T-helper 17 cell (primary cell): ENCODE measurements around the gene VWA2. TPM values are rescaled to one million over a fixed set of nuclear protein-coding genes. Genes with fewer than 3 reads are reported as not detected.

Experiments
- ATAC-seq: fragments of 150-1000 bp; cut with Tn5 transposase; 2 replicates; pipeline ENCODE4 v1.10.0; 2021; ENCODE audit warnings: mild to moderate bottlenecking, moderate library complexity
- DNase-seq, 3 donors: peaks; one replicate each; pipeline versions ENCODE4 v3.0.0 to v3.0.0-alpha.2; 2020 to 2021
- H3K9me3 ChIP-seq: one replicate; pipeline ENCODE4 v1.7.0; 2013; ENCODE audit warnings: low read length, mild to moderate bottlenecking; ENCODE audit not compliant: control insufficient read depth, poor library complexity, severe bottlenecking
- H3K27ac Mint-ChIP-seq: one replicate; pipeline ENCODE4 v1.8.0; 2022; ENCODE audit warnings: mild to moderate bottlenecking, moderate library complexity, mixed read lengths
- H3K27me3 Mint-ChIP-seq: one replicate; pipeline ENCODE4 v1.8.0; 2022; ENCODE audit warnings: mixed read lengths
- H3K36me3 Mint-ChIP-seq: one replicate; pipeline ENCODE4 v1.8.0; 2022; ENCODE audit warnings: low read depth, mixed read lengths
- H3K4me1 Mint-ChIP-seq: one replicate; pipeline ENCODE4 v1.8.0; 2022; ENCODE audit warnings: mild to moderate bottlenecking, mixed read lengths
- H3K4me3 Mint-ChIP-seq: one replicate; pipeline ENCODE4 v1.8.0; 2022; ENCODE audit warnings: mild to moderate bottlenecking, moderate library complexity, mixed read lengths
- total RNA-seq, 4 donors: library from RNA in 2 of 4; stranded (reverse) in 2 of 4; gene quantifications; one replicate each; pipeline ENCODE4 v1.2.3 and lab custom pipeline; 2022 to 2026

Gene VWA2
- total RNA-seq, 2 donors from 2014 or later: not detected

DNA sequence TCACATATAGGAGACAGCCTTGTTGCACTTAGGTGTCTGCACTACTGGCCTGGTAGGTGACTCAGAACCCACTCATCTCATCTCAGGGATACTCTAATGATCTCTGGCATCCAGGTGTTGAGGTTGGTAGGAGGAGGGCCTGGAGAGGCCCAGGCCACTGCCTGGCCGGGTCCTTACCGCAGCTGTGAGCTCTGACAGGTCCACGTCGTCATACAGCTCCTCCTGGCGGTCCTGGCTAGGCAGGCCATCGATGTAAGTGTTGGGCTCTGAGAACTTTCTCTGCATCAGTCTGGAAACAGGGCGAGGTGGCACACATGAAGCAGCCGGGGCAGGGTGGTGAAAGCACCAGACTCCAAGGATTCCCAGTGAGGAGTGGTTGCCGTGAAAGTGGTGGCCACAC lies 62.1 kb downstream of the VWA2 start:
- ATAC-seq (no peak), DNase-seq (no peak)
- Mint-ChIP-seq H3K36me3 (peaks cover 4% of the 10 kb centered on the region), H3K27ac (no peak overlapping the region), H3K27me3 (no peaks in the 10 kb centered on the region), H3K4me3 (no peak overlapping the region), H3K4me1 (peaks cover 15% of the 10 kb centered on the region)
- no peaks in the 10 kb centered on the region for H3K9me3 ChIP-seq

DNA sequence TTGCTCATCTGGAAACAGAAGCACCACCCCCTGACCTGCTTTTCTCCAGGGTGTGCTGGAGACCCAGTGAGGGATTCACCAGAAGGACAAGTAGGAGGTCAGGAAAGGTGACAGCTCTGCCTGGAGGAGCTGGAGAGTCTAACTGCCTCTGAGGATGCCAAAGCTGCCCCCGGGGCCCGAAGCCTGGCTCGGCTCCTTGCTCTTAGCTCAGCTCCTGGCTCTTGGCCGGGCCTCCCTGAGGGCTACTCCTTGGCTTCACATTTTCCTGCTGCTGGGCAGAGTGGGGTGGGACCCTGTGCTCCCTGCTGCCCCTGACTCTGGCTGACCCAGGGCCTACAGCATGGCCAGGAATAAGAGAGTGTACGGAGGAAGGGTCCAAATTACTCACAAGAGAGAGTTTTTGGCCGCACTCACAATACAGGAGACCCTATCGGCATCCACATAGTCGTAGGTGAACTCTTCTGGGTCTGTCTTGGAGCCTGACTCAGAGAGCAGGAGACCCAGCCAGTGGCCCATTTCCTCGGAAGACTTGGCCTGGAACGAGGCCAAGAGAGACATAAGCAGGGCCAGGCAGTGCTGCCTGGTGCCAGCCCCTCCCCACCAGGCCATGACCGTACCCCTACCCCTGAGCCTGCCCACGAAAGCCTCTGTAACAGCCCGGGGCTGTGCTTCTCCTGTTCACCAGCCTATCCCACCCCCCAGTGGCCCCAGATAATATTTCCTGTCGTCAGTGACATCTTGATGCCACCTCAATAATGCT lies 63.1 kb downstream of the VWA2 start:
- ATAC-seq (no peak), DNase-seq (no peak)
- Mint-ChIP-seq H3K27me3 (no peaks in the 10 kb centered on the region), H3K36me3 (peaks cover 4% of the 10 kb centered on the region), H3K4me3 (no peak overlapping the region), H3K4me1 (peaks cover 15% of the 10 kb centered on the region), H3K27ac (no peak overlapping the region)
- no peaks in the 10 kb centered on the region for H3K9me3 ChIP-seq

DNA sequence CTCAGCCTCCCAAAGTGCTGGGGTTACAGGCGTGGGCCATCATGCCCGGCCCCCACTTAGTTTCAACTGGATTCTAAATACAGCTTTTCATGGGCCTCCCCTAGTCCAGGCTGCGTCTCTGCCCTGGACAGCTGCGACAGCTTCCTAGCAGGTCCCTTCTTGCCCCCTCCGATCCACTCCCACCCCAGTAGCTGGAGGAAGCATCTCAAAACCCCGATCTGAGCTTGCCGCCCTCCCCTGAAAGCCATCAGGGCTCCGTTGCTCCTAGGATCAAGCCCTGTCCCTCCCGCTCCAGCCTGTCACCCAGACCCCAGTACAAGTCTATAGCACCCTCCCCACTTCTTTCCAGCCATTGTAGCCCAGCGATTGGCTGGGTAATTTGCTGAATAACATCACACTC lies 64.5 kb downstream of the VWA2 start:
- no peaks in the 10 kb centered on the region for H3K9me3 ChIP-seq
- peak overlapping the region; percentile 92 for H3K4me3 Mint-ChIP-seq
- H3K27ac Mint-ChIP-seq: peak overlapping the region; percentile 80
- H3K27me3 Mint-ChIP-seq: no peaks in the 10 kb centered on the region
- DNase-seq (no peak), ATAC-seq (peak; percentile 2)
- H3K4me1 Mint-ChIP-seq: peaks cover 15% of the 10 kb centered on the region
- peaks cover 3% of the 10 kb centered on the region for H3K36me3 Mint-ChIP-seq

DNA sequence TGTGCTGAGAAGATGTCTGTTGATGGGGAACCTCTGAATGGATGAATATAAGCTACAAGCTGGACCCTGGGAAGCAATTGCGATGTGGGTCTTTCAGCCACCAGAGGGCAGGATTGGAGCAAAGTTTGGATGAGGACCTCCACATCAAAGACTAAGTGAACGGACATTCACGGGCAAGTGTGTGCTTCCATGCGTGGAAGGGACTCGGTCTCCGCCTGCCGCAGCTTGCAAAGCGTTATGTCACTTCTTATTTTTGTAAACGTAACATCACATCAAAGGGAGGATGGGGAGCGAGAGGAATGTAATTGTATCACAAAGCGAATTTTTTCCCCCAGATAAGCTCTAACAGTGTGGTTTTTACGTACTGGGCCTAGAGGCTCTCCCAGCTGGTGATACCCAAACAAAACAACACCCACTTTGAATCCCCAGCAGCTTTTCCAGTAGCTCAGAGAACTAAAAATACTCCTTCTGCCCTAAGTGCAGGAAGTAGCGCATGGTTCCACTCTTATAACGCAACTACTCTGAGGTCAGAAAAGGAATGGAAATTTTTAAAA lies 65.0 kb downstream of the VWA2 start:
- Mint-ChIP-seq H3K4me1 (peaks cover 15% of the 10 kb centered on the region), H3K4me3 (peak overlapping the region; percentile 92), H3K27ac (peak overlapping the region; percentile 80), H3K36me3 (peaks cover under 1% of the 10 kb centered on the region), H3K27me3 (no peaks in the 10 kb centered on the region)
- H3K9me3 ChIP-seq: no peaks in the 10 kb centered on the region
- ATAC-seq (peak; percentile 55), DNase-seq (peak; percentile 19 to 29 (median 25))

DNA sequence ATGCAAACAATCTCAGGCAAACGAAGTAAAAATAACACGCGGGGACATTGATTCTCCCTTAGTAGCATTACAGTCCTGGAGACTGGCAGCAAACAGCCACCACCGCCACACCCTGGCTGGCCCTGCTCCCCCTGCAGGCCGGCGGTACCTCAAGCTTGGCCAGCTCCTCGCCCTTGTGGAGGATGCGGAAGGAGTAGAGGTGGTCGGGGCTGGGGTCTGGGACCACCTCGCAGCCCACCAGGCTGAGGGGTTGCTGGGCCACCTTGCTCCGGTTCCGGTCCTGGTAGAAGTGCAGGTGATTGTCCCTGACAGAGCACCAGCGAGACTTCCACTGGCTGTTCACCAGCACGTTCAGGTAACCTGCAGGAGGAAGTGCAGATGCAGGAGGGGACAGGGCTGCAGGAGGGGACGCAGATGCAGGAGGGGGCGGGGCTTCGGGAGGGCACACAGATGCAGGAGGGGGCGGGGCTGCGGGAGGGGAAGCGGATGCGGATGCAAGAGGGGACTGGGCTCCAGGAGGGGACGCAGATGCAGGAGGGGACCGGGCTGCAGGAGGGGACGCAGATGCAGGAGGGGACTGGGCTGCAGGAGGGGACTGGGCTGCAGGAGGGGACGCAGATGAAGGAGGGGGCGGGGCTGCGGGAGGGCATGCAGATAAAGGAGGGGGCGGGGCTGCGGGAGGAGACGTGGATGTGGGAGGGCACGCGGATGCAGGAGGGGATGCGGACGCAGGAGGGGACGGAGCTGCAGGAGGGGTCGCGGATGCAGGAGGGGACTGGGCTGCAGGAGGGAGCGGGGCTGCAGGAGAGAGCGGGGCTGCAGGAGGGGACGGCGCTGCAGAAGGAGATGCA lies 65.7 kb downstream of the VWA2 start:
- DNase-seq: peak; percentile 30 to 53 (median 42)
- H3K27me3 Mint-ChIP-seq: no peaks in the 10 kb centered on the region
- H3K27ac Mint-ChIP-seq: peak overlapping the region; percentile 80
- H3K4me1 Mint-ChIP-seq: peaks cover 15% of the 10 kb centered on the region
- no peaks in the 10 kb centered on the region for H3K36me3 Mint-ChIP-seq
- H3K9me3 ChIP-seq: no peaks in the 10 kb centered on the region
- ATAC-seq: peak; percentile 80
- peak overlapping the region; percentile 92 for H3K4me3 Mint-ChIP-seq

DNA sequence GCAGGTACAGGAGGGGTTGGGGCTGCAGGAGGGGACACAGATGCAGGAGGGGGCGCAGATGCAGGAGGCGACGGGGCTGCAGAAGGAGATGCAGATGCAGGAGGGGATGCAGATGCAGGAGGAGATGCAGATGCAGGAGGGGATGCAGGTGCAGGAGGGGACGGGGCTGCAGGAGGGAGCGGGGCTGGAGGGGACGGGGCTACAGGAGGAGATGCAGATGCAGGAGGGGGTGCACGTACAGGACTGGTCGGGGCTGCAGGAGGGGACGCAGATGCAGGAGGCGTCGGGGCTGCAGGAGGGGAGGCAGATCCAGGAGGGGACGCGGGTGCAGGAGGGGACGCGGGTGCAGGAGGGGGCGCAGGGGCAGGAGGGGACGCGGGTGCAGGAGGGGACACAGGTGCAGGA lies 66.5 kb downstream of the VWA2 start:
- Mint-ChIP-seq H3K27ac (no peak overlapping the region), H3K36me3 (no peaks in the 10 kb centered on the region), H3K4me3 (peak overlapping the region; percentile 92), H3K4me1 (peaks cover 15% of the 10 kb centered on the region), H3K27me3 (no peaks in the 10 kb centered on the region)
- no peaks in the 10 kb centered on the region for H3K9me3 ChIP-seq
- ATAC-seq (no peak), DNase-seq (no peak)

DNA sequence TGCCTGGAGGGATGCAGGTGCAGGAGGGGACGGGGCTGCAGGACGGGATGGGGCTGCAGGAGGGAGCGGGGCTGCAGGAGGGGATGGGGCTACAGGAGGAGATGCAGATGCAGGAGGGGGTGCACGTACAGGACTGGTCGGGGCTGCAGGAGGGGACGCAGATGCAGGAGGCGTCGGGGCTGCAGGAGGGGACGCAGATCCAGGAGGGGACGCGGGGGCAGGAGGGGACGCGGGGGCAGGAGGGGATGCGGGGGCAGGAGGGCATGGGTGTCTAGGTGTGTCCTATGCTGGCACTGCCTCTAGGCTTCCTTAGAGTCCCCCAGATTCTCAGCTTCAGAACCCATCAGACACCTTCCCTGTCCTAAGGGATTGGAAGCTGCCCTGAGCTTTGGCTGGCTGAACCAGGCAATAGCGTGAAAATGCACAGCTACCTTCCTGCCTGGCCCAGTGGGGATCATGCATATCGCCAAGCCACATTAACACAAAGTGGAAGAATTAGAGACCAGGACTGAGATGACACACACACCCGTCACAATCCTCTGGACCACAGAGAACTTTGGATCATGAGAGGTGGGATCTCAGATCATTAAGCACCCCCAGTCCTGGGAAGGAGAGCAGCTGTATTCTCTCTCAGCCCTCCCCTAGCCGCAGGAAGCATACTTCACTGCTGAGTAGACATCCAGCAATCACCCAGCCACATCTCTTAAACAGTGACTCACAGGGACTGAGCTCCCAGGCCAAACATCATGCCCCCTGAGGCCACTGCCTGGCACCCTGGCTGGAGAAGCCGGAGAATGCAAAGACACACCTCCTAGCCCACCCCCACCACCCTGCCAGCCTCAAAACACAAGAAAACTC lies 67.3 kb downstream of the VWA2 start:
- no peak for DNase-seq
- no peak for ATAC-seq
- H3K9me3 ChIP-seq: no peaks in the 10 kb centered on the region
- no peaks in the 10 kb centered on the region for H3K36me3 Mint-ChIP-seq
- H3K27ac Mint-ChIP-seq: no peak overlapping the region
- H3K4me3 Mint-ChIP-seq: peak overlapping the region; percentile 21
- no peaks in the 10 kb centered on the region for H3K27me3 Mint-ChIP-seq
- peaks cover 15% of the 10 kb centered on the region for H3K4me1 Mint-ChIP-seq

DNA sequence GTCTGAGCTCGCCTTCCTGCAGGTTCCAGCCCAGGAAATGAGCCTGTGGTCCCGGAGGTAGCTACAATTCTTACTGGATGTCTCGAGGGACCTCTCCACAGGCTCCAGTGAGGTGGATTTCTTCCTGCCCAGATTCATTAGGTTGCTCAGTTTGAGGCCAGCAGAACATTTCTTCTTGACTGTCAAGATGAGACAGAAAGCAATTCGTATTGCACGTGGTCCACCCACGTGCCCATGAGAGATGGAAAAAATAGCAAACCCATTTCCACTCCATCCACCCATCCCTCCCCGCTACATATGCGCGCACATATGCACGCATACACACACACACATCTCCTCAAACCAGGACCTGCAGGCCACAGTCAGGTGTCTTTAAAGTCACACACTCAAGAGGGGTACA lies 68.7 kb downstream of the VWA2 start:
- H3K36me3 Mint-ChIP-seq: no peaks in the 10 kb centered on the region
- H3K9me3 ChIP-seq: no peaks in the 10 kb centered on the region
- H3K27me3 Mint-ChIP-seq: no peaks in the 10 kb centered on the region
- H3K4me1 Mint-ChIP-seq: peaks cover 12% of the 10 kb centered on the region
- no peak overlapping the region for H3K27ac Mint-ChIP-seq
- H3K4me3 Mint-ChIP-seq: no peak overlapping the region
- ATAC-seq: no peak
- no peak for DNase-seq

DNA sequence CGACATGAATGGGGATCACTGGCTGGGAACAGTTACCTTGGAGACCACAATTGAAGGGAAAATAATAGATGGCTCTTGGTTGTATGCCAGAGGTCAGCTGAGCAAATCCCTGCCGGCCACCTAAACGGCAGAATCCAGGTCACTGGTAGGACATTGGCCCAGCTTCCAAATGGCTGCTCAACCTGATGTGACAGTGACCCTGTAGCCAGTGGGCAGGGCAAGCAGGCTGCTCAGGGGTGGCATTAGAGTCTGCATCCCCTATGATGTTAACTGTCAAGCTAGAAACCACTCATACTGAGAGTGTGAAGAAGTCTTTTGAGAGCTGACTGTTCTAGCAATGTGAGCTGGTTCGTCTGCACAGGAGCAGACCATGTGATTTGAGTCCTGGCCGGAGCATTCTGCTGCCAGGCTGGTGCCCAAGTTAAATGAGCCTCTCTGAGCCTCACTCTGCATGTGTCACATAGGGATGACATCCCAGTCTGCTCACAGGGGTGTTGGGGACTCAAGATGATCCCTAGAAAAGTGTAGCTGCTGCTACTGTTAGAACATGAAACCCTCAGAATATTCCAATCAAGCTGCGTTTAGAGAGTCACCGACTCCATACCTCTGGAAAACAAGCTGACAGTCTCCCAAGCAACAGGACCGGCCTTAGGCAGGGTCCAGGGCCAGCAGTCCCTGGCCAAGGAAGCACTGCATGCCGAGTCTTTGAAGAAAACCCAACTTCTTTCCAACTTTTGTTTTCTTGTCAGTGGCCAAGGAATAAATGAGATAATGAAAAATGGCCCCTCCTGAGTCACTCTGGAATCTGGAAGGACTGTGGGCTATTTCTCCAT lies 69.7 kb downstream of the VWA2 start:
- H3K36me3 Mint-ChIP-seq: no peaks in the 10 kb centered on the region
- H3K4me1 Mint-ChIP-seq: peaks cover 10% of the 10 kb centered on the region
- no peaks in the 10 kb centered on the region for H3K27me3 Mint-ChIP-seq
- H3K27ac Mint-ChIP-seq: no peak overlapping the region
- DNase-seq (no peak), ATAC-seq (no peak)
- H3K9me3 ChIP-seq: no peaks in the 10 kb centered on the region
- H3K4me3 Mint-ChIP-seq: no peak overlapping the region

DNA sequence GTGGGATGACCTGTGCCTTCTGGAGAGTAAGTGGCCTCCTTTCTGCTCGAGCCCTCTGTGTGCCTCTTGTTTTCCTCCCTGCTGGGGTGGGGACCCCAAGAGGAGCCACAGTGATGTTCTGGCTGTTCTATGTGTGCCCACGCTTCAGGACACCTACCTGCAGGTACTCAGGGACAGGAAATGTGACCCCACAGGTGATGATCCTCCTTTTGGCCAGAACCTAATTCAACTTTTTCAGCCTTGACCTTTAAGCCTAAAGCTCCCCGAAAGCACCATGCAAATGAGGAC lies 70.3 kb downstream of the VWA2 start:
- peaks cover 4% of the 10 kb centered on the region for H3K4me1 Mint-ChIP-seq
- DNase-seq (no peak), ATAC-seq (no peak)
- no peaks in the 10 kb centered on the region for H3K36me3 Mint-ChIP-seq
- no peak overlapping the region for H3K4me3 Mint-ChIP-seq
- H3K27me3 Mint-ChIP-seq: peaks cover 3% of the 10 kb centered on the region
- no peaks in the 10 kb centered on the region for H3K9me3 ChIP-seq
- H3K27ac Mint-ChIP-seq: no peak overlapping the region

DNA sequence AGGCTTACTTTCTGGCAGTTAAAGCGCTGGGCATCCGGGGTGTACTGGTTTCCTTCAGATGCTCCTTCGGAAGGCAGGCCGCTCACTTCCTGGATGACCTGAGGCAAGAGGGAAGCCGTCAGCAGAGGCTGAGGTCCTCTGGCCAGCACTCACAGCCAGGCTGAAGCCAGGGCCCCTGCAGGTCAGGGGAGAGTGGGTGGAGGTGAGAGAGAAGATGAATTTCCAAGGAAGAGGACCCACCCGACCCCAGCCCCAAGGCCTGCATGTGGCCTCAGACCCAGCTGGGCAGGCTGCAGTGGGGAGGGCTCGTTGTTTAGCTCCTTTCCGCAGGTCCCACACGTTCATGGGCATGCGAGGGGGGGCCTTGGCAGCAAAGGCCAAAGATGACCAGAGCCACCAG lies 71.3 kb downstream of the VWA2 start:
- H3K27ac Mint-ChIP-seq: no peak overlapping the region
- H3K4me1 Mint-ChIP-seq: no peaks in the 10 kb centered on the region
- no peak overlapping the region for H3K4me3 Mint-ChIP-seq
- DNase-seq: no peak
- no peak for ATAC-seq
- H3K27me3 Mint-ChIP-seq: peaks cover 5% of the 10 kb centered on the region
- H3K36me3 Mint-ChIP-seq: no peaks in the 10 kb centered on the region
- H3K9me3 ChIP-seq: no peaks in the 10 kb centered on the region

DNA sequence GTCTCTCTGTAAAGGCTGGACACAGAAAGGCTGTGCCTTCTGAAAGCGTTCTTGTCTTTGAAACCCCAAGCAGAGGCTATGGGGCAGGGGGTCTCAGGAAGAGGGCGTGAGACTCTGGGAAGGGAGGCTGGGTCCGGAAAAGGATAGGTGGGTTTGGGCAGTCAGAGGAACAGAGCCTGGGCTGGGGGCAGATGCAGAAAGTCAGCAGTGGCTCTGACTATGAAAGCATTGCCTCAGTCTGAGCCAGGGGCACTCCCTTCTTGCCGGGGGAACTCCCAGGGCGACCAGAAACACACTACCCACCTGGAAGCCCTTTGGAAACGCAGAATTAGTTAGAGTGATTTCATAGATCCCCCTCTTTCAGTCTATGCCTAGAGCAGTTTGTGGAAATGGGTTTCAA lies 72.0 kb downstream of the VWA2 start:
- no peaks in the 10 kb centered on the region for H3K9me3 ChIP-seq
- ATAC-seq (no peak), DNase-seq (no peak)
- Mint-ChIP-seq H3K36me3 (no peaks in the 10 kb centered on the region), H3K4me1 (no peaks in the 10 kb centered on the region), H3K27ac (no peak overlapping the region), H3K4me3 (no peak overlapping the region), H3K27me3 (peaks cover 11% of the 10 kb centered on the region)
